HEK293 (cell line): ENCODE measurements around the gene KIF26B.

Source experiments
- CTCF ChIA-PET: fragments of 350-600 bp; formaldehyde crosslinking; extraction: SDS; loops from one replicate; lab custom pipeline; 2021; ENCODE audit warnings: antibody characterized with exemption; lab: Yijun Ruan, JAX
- POLR2A ChIA-PET: fragments of 300-600 bp; formaldehyde crosslinking; extraction: SDS; loops from one replicate; lab custom pipeline; 2020; ENCODE audit warnings: antibody characterized with exemption, inconsistent platforms; lab: Yijun Ruan, JAX
- H3K27ac ChIP-seq: fragments of 200-500 bp; sonication (Bioruptor generic); 2 replicates; pipeline ENCODE4 v1.5.1; 2014; ENCODE audit warnings: low read depth, low read length, control low read depth, inconsistent platforms; ENCODE audit errors: extremely low read depth
- H3K36me3 ChIP-seq, 2 experiments: fragments of 200-500 bp in 1 of 2; sonication (Bioruptor generic) in 1 of 2; 1 replicate in 1 of 2; 2 replicates in 1 of 2; pipeline ENCODE4 v1.5.1; 2014 to 2017; ENCODE audit warnings: inconsistent platforms in 2 of 2, low read length in 2 of 2; ENCODE audit not compliant: control insufficient read depth in 2 of 2, insufficient read depth in 1 of 2
- H3K4me1 ChIP-seq: fragments of 200-500 bp; sonication (Bioruptor generic); 2 replicates; pipeline ENCODE4 v1.5.1; 2014; ENCODE audit warnings: mild to moderate bottlenecking, low read length, inconsistent platforms; ENCODE audit not compliant: control insufficient read depth, insufficient read depth
- H3K4me3 ChIP-seq: 2 replicates; pipeline ENCODE4 v1.5.1; 2011; ENCODE audit warnings: low read depth, mild to moderate bottlenecking, control low read depth, low read length, moderate library complexity
- H3K9me3 ChIP-seq: fragments of 200-500 bp; sonication (Bioruptor generic); 2 replicates; pipeline ENCODE4 v1.5.1; 2014; ENCODE audit warnings: low read depth, low read length, inconsistent platforms; ENCODE audit not compliant: control insufficient read depth, insufficient read depth
- BCL11B ChIP-seq: fragments of 450-650 bp; formaldehyde crosslinking; IDR thresholded peaks from 2 replicates; pipeline ENCODE4 v1.5.1; 2016; ENCODE audit warnings: low read depth, missing biosample characterization, missing genetic modification characterization
- GLIS2 ChIP-seq: fragments of 450-650 bp; formaldehyde crosslinking; IDR thresholded peaks from 2 replicates; pipeline ENCODE4 v1.5.1; 2016; ENCODE audit warnings: missing biosample characterization, missing genetic modification characterization
- ZBTB21 ChIP-seq: fragments of 450-650 bp; formaldehyde crosslinking; IDR thresholded peaks from 2 replicates; pipeline ENCODE4 v1.5.1; 2017; ENCODE audit warnings: missing biosample characterization, missing genetic modification characterization
- ZFP37 ChIP-seq: fragments of 450-650 bp; formaldehyde crosslinking; IDR thresholded peaks from 2 replicates; pipeline ENCODE4 v1.5.1; 2016; ENCODE audit warnings: missing biosample characterization, missing genetic modification characterization
- ZFP69B ChIP-seq: fragments of 450-650 bp; formaldehyde crosslinking; IDR thresholded peaks from 2 replicates; pipeline ENCODE4 v1.5.1; 2016; ENCODE audit warnings: missing biosample characterization, missing genetic modification characterization
- ZNF10 ChIP-seq: fragments of 450-650 bp; formaldehyde crosslinking; IDR thresholded peaks from 2 replicates; pipeline ENCODE4 v1.5.1; 2017; ENCODE audit warnings: missing biosample characterization, missing genetic modification characterization
- ZNF132 ChIP-seq: fragments of 450-650 bp; formaldehyde crosslinking; IDR thresholded peaks from 2 replicates; pipeline ENCODE4 v1.5.1; 2017; ENCODE audit warnings: missing biosample characterization, missing genetic modification characterization, borderline replicate concordance
- ZNF174 ChIP-seq: fragments of 450-650 bp; formaldehyde crosslinking; IDR thresholded peaks from 2 replicates; pipeline ENCODE4 v1.5.0; 2017; ENCODE audit warnings: missing biosample characterization, mild to moderate bottlenecking, missing genetic modification characterization
- ZNF239 ChIP-seq: fragments of 450-650 bp; formaldehyde crosslinking; IDR thresholded peaks from 2 replicates; pipeline ENCODE4 v1.5.1; 2016; ENCODE audit warnings: missing biosample characterization, missing genetic modification characterization
- ZNF24 ChIP-seq: fragments of 450-650 bp; formaldehyde crosslinking; IDR thresholded peaks from 2 replicates; pipeline ENCODE4 v1.5.1; 2016; ENCODE audit warnings: missing biosample characterization, missing genetic modification characterization
- ZNF292 ChIP-seq: fragments of 450-650 bp; formaldehyde crosslinking; IDR thresholded peaks from 2 replicates; pipeline ENCODE4 v1.5.1; 2016; ENCODE audit warnings: low read depth, missing biosample characterization, missing genetic modification characterization, borderline replicate concordance
- ZNF302 ChIP-seq: fragments of 450-650 bp; formaldehyde crosslinking; IDR thresholded peaks from 2 replicates; pipeline ENCODE4 v1.5.1; 2016; ENCODE audit warnings: missing biosample characterization, missing genetic modification characterization, low read depth
- ZNF416 ChIP-seq: fragments of 450-650 bp; formaldehyde crosslinking; IDR thresholded peaks from 2 replicates; pipeline ENCODE4 v1.5.1; 2016; ENCODE audit warnings: missing biosample characterization, missing genetic modification characterization
- ZNF473 ChIP-seq: fragments of 450-650 bp; formaldehyde crosslinking; IDR thresholded peaks from 2 replicates; pipeline ENCODE4 v1.5.1; 2017; ENCODE audit warnings: missing biosample characterization, missing genetic modification characterization
- ZNF514 ChIP-seq: fragments of 450-650 bp; formaldehyde crosslinking; IDR thresholded peaks from 2 replicates; pipeline ENCODE4 v1.5.1; 2016; ENCODE audit warnings: missing biosample characterization, missing genetic modification characterization
- ZNF571 ChIP-seq: fragments of 450-650 bp; formaldehyde crosslinking; IDR thresholded peaks from 2 replicates; pipeline ENCODE4 v1.5.0; 2017; ENCODE audit warnings: missing biosample characterization, missing genetic modification characterization
- ZNF596 ChIP-seq: fragments of 450-650 bp; IDR thresholded peaks from 2 replicates; pipeline ENCODE4 v1.5.0; 2018; ENCODE audit warnings: missing biosample characterization, mild to moderate bottlenecking, missing genetic modification characterization, moderate library complexity
- ZNF621 ChIP-seq: fragments of 450-650 bp; formaldehyde crosslinking; IDR thresholded peaks from 2 replicates; pipeline ENCODE4 v1.5.1; 2017; ENCODE audit warnings: missing biosample characterization, missing genetic modification characterization
- ZNF629 ChIP-seq: fragments of 450-650 bp; formaldehyde crosslinking; IDR thresholded peaks from 2 replicates; pipeline ENCODE4 v1.5.1; 2017; ENCODE audit warnings: missing biosample characterization, missing genetic modification characterization
- ZNF701 ChIP-seq: fragments of 450-650 bp; formaldehyde crosslinking; IDR thresholded peaks from 2 replicates; pipeline ENCODE4 v1.5.1; 2016; ENCODE audit warnings: missing biosample characterization, missing genetic modification characterization
- ZNF76 ChIP-seq: fragments of 450-650 bp; formaldehyde crosslinking; IDR thresholded peaks from 2 replicates; pipeline ENCODE4; 2016; ENCODE audit warnings: low read depth, missing biosample characterization, missing genetic modification characterization, borderline replicate concordance
- ZSCAN16 ChIP-seq: fragments of 450-650 bp; formaldehyde crosslinking; IDR thresholded peaks from 2 replicates; pipeline ENCODE4 v1.5.1; 2016; ENCODE audit warnings: missing biosample characterization, missing genetic modification characterization
- TF ChIP-seq, protein P1 (sequence below): fragments of 450-650 bp; IDR thresholded peaks from 2 replicates; pipeline ENCODE4 v1.5.1; 2018; ENCODE audit warnings: missing biosample characterization, mild to moderate bottlenecking, missing genetic modification characterization
- TF ChIP-seq, protein P2 (sequence below): IDR thresholded peaks from 2 replicates; pipeline ENCODE4 v1.6.1; 2011; ENCODE audit warnings: mild to moderate bottlenecking, low read depth, low read length, borderline replicate concordance
- TF ChIP-seq, protein P3 (sequence below): fragments of 450-650 bp; formaldehyde crosslinking; IDR thresholded peaks from 2 replicates; pipeline ENCODE4 v1.5.1; 2017; ENCODE audit warnings: missing biosample characterization, missing genetic modification characterization
- TF ChIP-seq, protein P4 (sequence below): fragments of 450-650 bp; formaldehyde crosslinking; IDR thresholded peaks from 2 replicates; pipeline ENCODE4 v1.5.1; 2016; ENCODE audit warnings: missing biosample characterization, missing genetic modification characterization

Gene KIF26B

DNA sequence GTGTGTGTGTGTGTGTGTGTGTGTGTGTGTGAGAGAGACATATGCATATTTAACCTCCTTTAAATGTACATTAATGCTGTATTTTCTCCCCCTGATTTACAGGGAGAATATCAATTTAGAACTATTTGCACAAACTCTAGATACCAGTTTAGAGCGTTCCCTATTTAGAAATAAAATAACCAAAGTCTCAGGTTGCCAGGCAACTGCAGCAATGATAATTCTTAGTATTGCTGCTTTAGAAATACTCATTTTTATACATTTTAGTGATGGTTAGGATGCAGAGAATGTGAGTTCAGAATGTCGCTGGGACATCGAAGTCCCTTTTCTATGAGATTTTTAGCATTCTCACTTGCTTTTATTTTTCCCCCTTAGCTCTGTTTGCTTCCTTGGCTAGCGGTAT, 497.3 kb downstream of the KIF26B start:
- Histone ChIP-seq H3K4me3 (no peak overlapping the region), H3K9me3 (no peaks in the 10 kb centered on the region), H3K4me1 (no peaks in the 10 kb centered on the region), H3K36me3 (no peaks in the 10 kb centered on the region), H3K27ac (no peak overlapping the region)
- TF ChIP-seq, protein P1, sequence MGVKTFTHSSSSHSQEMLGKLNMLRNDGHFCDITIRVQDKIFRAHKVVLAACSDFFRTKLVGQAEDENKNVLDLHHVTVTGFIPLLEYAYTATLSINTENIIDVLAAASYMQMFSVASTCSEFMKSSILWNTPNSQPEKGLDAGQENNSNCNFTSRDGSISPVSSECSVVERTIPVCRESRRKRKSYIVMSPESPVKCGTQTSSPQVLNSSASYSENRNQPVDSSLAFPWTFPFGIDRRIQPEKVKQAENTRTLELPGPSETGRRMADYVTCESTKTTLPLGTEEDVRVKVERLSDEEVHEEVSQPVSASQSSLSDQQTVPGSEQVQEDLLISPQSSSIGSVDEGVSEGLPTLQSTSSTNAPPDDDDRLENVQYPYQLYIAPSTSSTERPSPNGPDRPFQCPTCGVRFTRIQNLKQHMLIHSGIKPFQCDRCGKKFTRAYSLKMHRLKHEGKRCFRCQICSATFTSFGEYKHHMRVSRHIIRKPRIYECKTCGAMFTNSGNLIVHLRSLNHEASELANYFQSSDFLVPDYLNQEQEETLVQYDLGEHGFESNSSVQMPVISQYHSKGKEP (tag by site-specific recombination): no peak
- no peak for TF ChIP-seq ZSCAN16 (tag by site-specific recombination)
- TF ChIP-seq ZNF10 (tag by site-specific recombination): no peak
- no peak for TF ChIP-seq ZNF292 (tag by site-specific recombination)
- TF ChIP-seq ZNF596: no peak
- TF ChIP-seq ZNF473 (tag by site-specific recombination): no peak
- no peak for TF ChIP-seq ZFP37 (tag by site-specific recombination)
- TF ChIP-seq ZNF701: no peak
- TF ChIP-seq, protein P2, sequence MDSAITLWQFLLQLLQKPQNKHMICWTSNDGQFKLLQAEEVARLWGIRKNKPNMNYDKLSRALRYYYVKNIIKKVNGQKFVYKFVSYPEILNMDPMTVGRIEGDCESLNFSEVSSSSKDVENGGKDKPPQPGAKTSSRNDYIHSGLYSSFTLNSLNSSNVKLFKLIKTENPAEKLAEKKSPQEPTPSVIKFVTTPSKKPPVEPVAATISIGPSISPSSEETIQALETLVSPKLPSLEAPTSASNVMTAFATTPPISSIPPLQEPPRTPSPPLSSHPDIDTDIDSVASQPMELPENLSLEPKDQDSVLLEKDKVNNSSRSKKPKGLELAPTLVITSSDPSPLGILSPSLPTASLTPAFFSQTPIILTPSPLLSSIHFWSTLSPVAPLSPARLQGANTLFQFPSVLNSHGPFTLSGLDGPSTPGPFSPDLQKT: no peak
- TF ChIP-seq ZFP69B (tag by site-specific recombination): no peak
- no peak for TF ChIP-seq ZBTB21
- TF ChIP-seq ZNF571 (tag by site-specific recombination): no peak
- no peak for TF ChIP-seq BCL11B (tag by site-specific recombination)
- TF ChIP-seq ZNF416 (tag by site-specific recombination): no peak
- no peak for TF ChIP-seq ZNF621
- no peak for TF ChIP-seq ZNF24
- TF ChIP-seq ZNF629 (tag by site-specific recombination): no peak
- POLR2A ChIA-PET: no interaction called here
- CTCF ChIA-PET: no interaction called here

DNA sequence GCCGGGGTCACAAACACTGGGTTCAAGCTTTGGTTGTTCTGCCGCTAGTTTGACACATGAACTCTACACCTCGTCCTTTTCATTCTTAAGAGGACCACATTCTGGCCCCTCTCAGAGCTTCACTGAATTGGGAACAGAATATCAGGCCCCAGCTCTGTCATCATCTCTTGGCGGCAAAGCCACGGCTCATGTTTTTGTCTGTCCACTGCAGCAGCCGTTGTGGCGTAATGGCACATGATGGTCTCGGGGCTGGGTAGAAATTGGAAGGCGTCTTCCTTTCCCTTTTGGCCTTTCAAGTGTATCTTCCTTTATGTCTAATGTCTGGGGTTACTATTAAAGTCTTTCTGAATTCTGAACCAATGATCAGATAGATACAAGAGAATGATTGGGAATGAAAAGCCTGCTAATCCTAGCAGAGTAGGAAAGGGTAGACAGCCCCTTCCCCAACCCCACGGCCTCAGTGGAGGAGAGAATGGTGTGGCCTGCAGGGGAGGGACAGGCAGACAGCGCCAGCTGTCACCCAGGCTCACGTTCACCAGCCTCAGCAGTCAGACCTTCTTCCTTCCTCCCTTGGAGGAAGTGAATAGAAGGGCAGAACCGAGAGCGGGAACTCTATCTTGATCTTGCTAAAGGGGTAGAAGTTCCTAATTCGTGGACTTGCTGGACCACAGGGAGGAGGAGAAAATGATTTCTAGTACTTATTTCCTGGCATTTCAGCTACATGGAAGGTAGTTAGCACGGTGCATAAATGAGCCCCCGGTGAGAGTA, 498.1 kb downstream of the KIF26B start:
- H3K27ac ChIP-seq: no peak overlapping the region
- no peak overlapping the region for H3K4me3 ChIP-seq
- H3K9me3 ChIP-seq: no peaks in the 10 kb centered on the region
- ChIA-PET POLR2A (no interaction called here), CTCF (no interaction called here)
- H3K4me1 ChIP-seq: no peaks in the 10 kb centered on the region
- H3K36me3 ChIP-seq: no peaks in the 10 kb centered on the region
- TF ChIP-seq ZNF24: no peak
- TF ChIP-seq GLIS2: no peak
- no peak for TF ChIP-seq ZNF514
- TF ChIP-seq, protein P3, sequence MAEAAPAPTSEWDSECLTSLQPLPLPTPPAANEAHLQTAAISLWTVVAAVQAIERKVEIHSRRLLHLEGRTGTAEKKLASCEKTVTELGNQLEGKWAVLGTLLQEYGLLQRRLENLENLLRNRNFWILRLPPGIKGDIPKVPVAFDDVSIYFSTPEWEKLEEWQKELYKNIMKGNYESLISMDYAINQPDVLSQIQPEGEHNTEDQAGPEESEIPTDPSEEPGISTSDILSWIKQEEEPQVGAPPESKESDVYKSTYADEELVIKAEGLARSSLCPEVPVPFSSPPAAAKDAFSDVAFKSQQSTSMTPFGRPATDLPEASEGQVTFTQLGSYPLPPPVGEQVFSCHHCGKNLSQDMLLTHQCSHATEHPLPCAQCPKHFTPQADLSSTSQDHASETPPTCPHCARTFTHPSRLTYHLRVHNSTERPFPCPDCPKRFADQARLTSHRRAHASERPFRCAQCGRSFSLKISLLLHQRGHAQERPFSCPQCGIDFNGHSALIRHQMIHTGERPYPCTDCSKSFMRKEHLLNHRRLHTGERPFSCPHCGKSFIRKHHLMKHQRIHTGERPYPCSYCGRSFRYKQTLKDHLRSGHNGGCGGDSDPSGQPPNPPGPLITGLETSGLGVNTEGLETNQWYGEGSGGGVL (tag by site-specific recombination): no peak
- TF ChIP-seq, protein P4, sequence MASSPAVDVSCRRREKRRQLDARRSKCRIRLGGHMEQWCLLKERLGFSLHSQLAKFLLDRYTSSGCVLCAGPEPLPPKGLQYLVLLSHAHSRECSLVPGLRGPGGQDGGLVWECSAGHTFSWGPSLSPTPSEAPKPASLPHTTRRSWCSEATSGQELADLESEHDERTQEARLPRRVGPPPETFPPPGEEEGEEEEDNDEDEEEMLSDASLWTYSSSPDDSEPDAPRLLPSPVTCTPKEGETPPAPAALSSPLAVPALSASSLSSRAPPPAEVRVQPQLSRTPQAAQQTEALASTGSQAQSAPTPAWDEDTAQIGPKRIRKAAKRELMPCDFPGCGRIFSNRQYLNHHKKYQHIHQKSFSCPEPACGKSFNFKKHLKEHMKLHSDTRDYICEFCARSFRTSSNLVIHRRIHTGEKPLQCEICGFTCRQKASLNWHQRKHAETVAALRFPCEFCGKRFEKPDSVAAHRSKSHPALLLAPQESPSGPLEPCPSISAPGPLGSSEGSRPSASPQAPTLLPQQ (tag by site-specific recombination): no peak
- TF ChIP-seq ZNF132 (tag by site-specific recombination): no peak
- TF ChIP-seq ZNF596: no peak
- no peak for TF ChIP-seq ZNF302
- TF ChIP-seq ZNF174 (tag by site-specific recombination): no peak
- TF ChIP-seq ZNF239 (tag by site-specific recombination): no peak
- TF ChIP-seq ZNF76: no peak
- TF ChIP-seq ZSCAN16 (tag by site-specific recombination): no peak
- TF ChIP-seq, all 188 proteins: peak for 0
